ENCODE data around the gene SLC40A1. TPM values are rescaled to one million over a fixed set of nuclear protein-coding genes. Genes with fewer than 3 reads are reported as not detected.

The SLC40A1 gene
- total and polyA plus RNA-seq, 2 of the 8 experiments (the other 6 are each of a cell fraction or from before 2014, with no cell fraction given) = 0.03 TPM; not detected in 1

GRCh38 chr2:189538402-189538801 lies 42.2 kb downstream of the SLC40A1 start:
- no peak overlapping the region for H2AK5ac ChIP-seq (ENCODE audit: low read depth, low read length)
- H4K20me1 ChIP-seq (replicated peaks in 1 of 2; ENCODE audit: control insufficient read depth in 1 of 2, insufficient read depth in 2 of 2, low read length in 2 of 2) = no peaks in the 10 kb centered on the region
- no peaks in the 10 kb centered on the region for H3K9me3 ChIP-seq (ENCODE audit: insufficient read depth in 2 of 2, low read depth in 1 of 2, low read length in 1 of 2)
- H2BK120ac ChIP-seq (replicated peaks; ENCODE audit: low read depth, low read length) = no peak overlapping the region
- H4K5ac ChIP-seq (ENCODE audit: insufficient read length, low read depth, low read length) = no peak overlapping the region
- no peak overlapping the region for H3K23ac ChIP-seq (ENCODE audit: insufficient read length)
- DNase-seq (ENCODE audit: low read depth in 1 of 2, low spot score in 2 of 2) (no peak), FAIRE-seq (no peak)
- no peaks in the 10 kb centered on the region for H3K36me3 ChIP-seq (ENCODE audit: control insufficient read depth in 2 of 4, insufficient read depth in 4 of 4, low read length in 3 of 4)
- no peak overlapping the region for H2BK20ac ChIP-seq (ENCODE audit: low read length)
- H3K79me1 ChIP-seq (ENCODE audit: low read depth, low read length) = no peaks in the 10 kb centered on the region
- H3K79me2 ChIP-seq (ENCODE audit: control insufficient read depth in 1 of 2, insufficient read depth in 2 of 2, low read length in 2 of 2) = no peaks in the 10 kb centered on the region
- H3K23me2 ChIP-seq (ENCODE audit: low read depth, low read length) = peaks cover 3% of the 10 kb centered on the region; the same call in 1 of the 2 replicates
- H2AFZ ChIP-seq (ENCODE audit: low read length) = no peak overlapping the region
- ChIA-PET POLR2A (ENCODE audit: partially characterized antibody) (no interaction called here), CTCF (ENCODE audit: partially characterized antibody) (interaction anchor here (1.2 to 1.3 kb wide), 2 partner anchors 12 to 15 kb away, joined by 3 to 4 read pairs; no protein-coding TSS in a partner anchor)
- peaks cover 0 to 2% (median 0%) of the 10 kb centered on the region in 4 experiments; a peak in 1 of 7 replicates for H3K27me3 ChIP-seq (replicated peaks in 1 of 4; ENCODE audit: control insufficient read depth in 3 of 4, extremely low read depth in 1 of 4, insufficient read depth in 3 of 4, low read length in 3 of 4)
- no peak overlapping the region for H3K4me2 ChIP-seq (ENCODE audit: insufficient read depth in 1 of 2, low read depth in 2 of 2, low read length in 2 of 2)
- H3K18ac ChIP-seq (ENCODE audit: extremely low read depth, low read length) = no peak overlapping the region
- WGBS, 2 experiments (ENCODE audit: extremely low coverage in 1 of 2, insufficient coverage in 1 of 2, insufficient read length in 1 of 2, insufficient replicate concordance in 2 of 2, low coverage in 1 of 2, low lambda C conversion rate in 2 of 2, missing lambda C conversion rate in 1 of 2) = 74% methylated on average over 1 of the region's 1 CpG; no CpG with 5 or more reads in 1 of the 2 experiments
- H3K4me3 ChIP-seq (ENCODE audit: extremely low read depth in 1 of 4, insufficient read depth in 2 of 4, low read depth in 3 of 4, low read length in 4 of 4) = no peak overlapping the region
- no peak overlapping the region for H3K56ac ChIP-seq (replicated peaks; ENCODE audit: insufficient read length, low read depth, low read length)
- no peak overlapping the region for H4K91ac ChIP-seq (replicated peaks; ENCODE audit: insufficient read length, low read length)
- no peak overlapping the region for H3K4ac ChIP-seq (replicated peaks; ENCODE audit: insufficient read length, low read depth, low read length)
- H2BK5ac ChIP-seq (ENCODE audit: low read depth, low read length) = no peak overlapping the region
- H2BK15ac ChIP-seq (ENCODE audit: low read length) = no peak overlapping the region
- H3K4me1 ChIP-seq (replicated peaks in 1 of 4; ENCODE audit: control insufficient read depth in 3 of 4, insufficient read depth in 4 of 4, low read length in 3 of 4) = no peaks in the 10 kb centered on the region
- H2BK12ac ChIP-seq (ENCODE audit: low read depth, low read length) = no peak overlapping the region
- no peak overlapping the region for H3K27ac ChIP-seq (ENCODE audit: low read depth, low read length)
- no peak overlapping the region for H3K14ac ChIP-seq (ENCODE audit: insufficient read length)
- H4K8ac ChIP-seq (ENCODE audit: extremely low read depth, insufficient read depth, low read length) = no peak overlapping the region
- H3K9ac ChIP-seq (replicated peaks in 1 of 4; ENCODE audit: extremely low read depth in 1 of 4, low read depth in 3 of 4, low read length in 3 of 4) = no peak overlapping the region
- TF ChIP-seq CBX8 (IDR thresholded peaks at IDR 0.05; ENCODE audit: borderline replicate concordance, low read depth, low read length) (no peak), TCF12 (IDR thresholded peaks at IDR 0.05; ENCODE audit: low read depth, low read length) (no peak)

All from H1 (cell line).